IPS-20b (cell line): ENCODE results near the gene OOEP.
"Not testable (repeated sequence)": the region's sequence is repeated elsewhere in the genome, so short reads cannot be mapped to it uniquely, and the experiment has no call there.

ENCODE experiments used
- H3K27ac ChIP-seq: one replicate; pipeline ENCODE4 v1.5.1; 2013; ENCODE audit warnings: low read length
- H3K27me3 ChIP-seq: 2 replicates; pipeline ENCODE4 v1.6.1; 2013; ENCODE audit warnings: mild to moderate bottlenecking, low read length, inconsistent platforms; ENCODE audit not compliant: insufficient read depth
- H3K36me3 ChIP-seq: 2 replicates; pipeline ENCODE4 v1.6.1; 2013; ENCODE audit warnings: low read depth, mild to moderate bottlenecking, inconsistent platforms, low read length, moderate library complexity; ENCODE audit not compliant: insufficient read depth
- H3K4me1 ChIP-seq: 2 replicates; pipeline ENCODE4 v1.6.1; 2013; ENCODE audit warnings: mild to moderate bottlenecking, control low read depth, inconsistent platforms, low read length, moderate library complexity; ENCODE audit not compliant: insufficient read depth
- H3K4me3 ChIP-seq: 2 replicates; pipeline ENCODE4 v1.5.1; 2013; ENCODE audit warnings: mild to moderate bottlenecking, low read length, inconsistent platforms
- H3K9ac ChIP-seq: 2 replicates; pipeline ENCODE4 v1.6.1; 2013; ENCODE audit warnings: low read depth, mild to moderate bottlenecking, inconsistent platforms, low read length, moderate library complexity
- H3K9me3 ChIP-seq: 2 replicates; pipeline ENCODE4 v1.6.1; 2013; ENCODE audit warnings: mild to moderate bottlenecking, low read depth, low read length, inconsistent platforms; ENCODE audit not compliant: insufficient read depth

The OOEP gene

GRCh38 chr6:73369563-73369962, at the start of gene OOEP:
Gene OOEP (minus strand): TSS chr6:73369897. CDS start chr6:73369792, 105 bp downstream.
- Histone ChIP-seq H3K4me1 (peaks cover 5% of the 10 kb centered on the region; the same call in 1 of the 2 replicates), H3K9ac (no peak within 1 kb of the TSS), H3K27me3 (no peaks in the 10 kb centered on the region), H3K4me3 (no peak within 1 kb of the TSS), H3K9me3 (no peaks in the 10 kb centered on the region), H3K27ac (no peak within 1 kb of the TSS), H3K36me3 (no peaks in the 10 kb centered on the region)

GRCh38 chr6:73418081-73418741, 48.5 kb upstream of the OOEP start:
- Histone ChIP-seq H3K36me3 (no peaks in the 10 kb centered on the region), H3K4me1 (no peaks in the 10 kb centered on the region), H3K27ac (no peak overlapping the region), H3K27me3 (no peaks in the 10 kb centered on the region), H3K4me3 (no peak overlapping the region), H3K9me3 (no peaks in the 10 kb centered on the region), H3K9ac (no peak overlapping the region)

DNA sequence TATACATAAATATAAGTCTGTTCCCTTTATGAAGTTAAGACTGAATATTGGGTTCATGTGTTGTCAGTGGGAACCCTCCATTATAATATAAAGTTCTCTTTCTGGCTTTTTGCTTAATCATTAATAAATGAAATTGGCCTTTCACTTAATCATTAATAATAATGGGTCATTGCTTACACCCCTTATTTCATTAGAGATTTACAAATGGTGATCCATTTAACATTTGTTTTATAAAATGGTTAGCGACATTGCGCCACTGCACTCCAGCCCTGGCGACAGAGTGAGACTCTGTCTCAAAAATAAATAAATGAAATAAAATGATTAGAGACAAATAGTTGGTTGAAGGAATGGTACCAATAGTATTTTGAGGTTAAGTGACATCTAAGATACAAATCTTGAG, 43.4 kb upstream of the OOEP start:
- Histone ChIP-seq H3K36me3 (no peaks in the 10 kb centered on the region), H3K4me1 (no peaks in the 10 kb centered on the region), H3K9ac (no peak overlapping the region), H3K4me3 (no peak overlapping the region), H3K9me3 (no peaks in the 10 kb centered on the region), H3K27me3 (no peaks in the 10 kb centered on the region), H3K27ac (no peak overlapping the region)

GRCh38 chr6:73409395-73409794, 39.7 kb upstream of the OOEP start:
- Histone ChIP-seq H3K27me3 (no peaks in the 10 kb centered on the region), H3K4me1 (no peaks in the 10 kb centered on the region), H3K27ac (no peak overlapping the region), H3K4me3 (no peak overlapping the region), H3K9ac (no peak overlapping the region), H3K9me3 (no peaks in the 10 kb centered on the region), H3K36me3 (no peaks in the 10 kb centered on the region)

DNA sequence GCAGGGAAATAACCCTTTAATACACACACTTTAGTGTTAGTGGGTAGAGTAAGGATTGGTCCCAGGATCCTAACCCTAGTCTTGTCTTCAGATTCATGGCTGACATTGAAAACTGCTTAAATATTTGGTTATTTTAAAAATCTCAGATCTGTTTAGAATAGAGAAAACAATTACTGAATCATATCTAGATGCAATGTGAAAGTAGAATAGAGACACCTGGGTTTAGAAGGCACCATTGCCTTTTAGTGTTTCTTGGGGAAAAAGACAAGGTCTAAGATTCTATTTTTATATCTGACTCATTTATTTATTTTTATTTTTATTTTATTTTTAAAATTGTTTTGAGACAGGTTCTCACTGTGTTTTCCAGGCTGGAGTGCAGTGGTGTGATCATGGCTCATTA, 31.0 kb upstream of the OOEP start:
- Histone ChIP-seq H3K9ac (no peak overlapping the region), H3K27ac (no peak overlapping the region), H3K4me1 (no peaks in the 10 kb centered on the region), H3K27me3 (no peaks in the 10 kb centered on the region), H3K4me3 (no peak overlapping the region), H3K36me3 (no peaks in the 10 kb centered on the region), H3K9me3 (no peaks in the 10 kb centered on the region)

DNA sequence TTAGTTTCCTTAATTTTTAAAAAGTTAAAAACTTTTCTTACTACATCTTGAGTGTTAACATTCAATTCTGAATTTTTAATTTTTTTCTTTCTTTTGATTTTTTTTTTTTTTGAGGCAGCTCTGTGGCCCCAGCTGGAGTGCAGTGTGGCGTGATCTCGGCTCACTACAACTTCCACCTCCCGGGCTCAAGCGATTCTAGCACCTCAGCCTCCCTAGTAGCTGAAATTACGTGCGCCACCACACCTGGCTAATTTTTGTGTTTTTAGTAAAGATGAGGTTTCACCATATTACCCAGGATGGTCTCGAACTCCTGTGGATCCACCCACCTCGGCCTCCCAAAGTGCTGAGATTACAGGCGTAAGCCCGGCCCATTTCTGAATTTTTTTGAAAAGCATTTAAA, 26.2 kb upstream of the OOEP start:
- no peaks in the 10 kb centered on the region for H3K27me3 ChIP-seq
- no peak overlapping the region for H3K4me3 ChIP-seq
- H3K9me3 ChIP-seq = no peaks in the 10 kb centered on the region
- H3K27ac ChIP-seq = no peak overlapping the region
- no peaks in the 10 kb centered on the region for H3K36me3 ChIP-seq
- no peaks in the 10 kb centered on the region; the same call in 1 of the 2 replicates for H3K4me1 ChIP-seq
- no peak overlapping the region for H3K9ac ChIP-seq

DNA sequence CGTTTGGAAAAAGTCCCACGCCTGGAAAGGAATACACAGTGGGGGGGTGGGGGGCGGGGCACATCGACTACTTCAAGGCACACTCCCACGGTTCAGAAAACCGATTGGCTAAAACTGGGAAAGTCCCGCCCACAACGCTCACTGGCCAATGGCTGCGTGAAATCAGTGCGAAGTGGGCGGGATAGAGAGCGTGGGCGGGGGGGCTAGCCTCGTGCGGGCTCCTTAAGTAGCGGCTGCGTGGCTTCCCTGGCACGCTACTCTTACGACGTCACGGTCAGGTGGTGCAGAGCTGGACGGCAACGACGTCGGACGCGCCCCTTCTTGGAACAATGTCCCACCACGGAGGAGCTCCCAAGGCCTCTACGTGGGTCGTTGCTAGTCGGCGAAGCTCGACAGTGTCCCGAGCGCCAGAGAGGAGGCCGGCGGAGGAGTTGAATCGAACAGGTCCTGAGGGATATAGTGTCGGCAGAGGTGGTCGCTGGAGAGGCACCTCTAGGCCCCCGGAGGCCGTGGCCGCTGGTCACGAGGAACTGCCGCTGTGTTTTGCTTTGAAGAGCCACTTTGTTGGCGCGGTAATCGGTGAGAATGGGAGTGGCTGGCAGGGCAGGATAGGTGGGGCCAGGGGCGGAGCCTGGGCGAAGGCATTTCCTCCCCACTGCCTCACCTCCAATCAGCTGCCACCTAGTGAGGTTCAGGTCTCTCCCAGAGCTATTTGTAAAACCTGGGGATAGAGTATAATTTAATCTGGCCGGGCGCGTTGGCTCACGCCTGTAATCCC, 25.1 kb upstream of the OOEP start, which contains the start of gene DDX43:
Gene DDX43 (plus strand): TSS at position 252 of the 778 bp plus-strand sequence. CDS start 78 bp downstream, at position 330.
- Histone ChIP-seq H3K27me3 (no peaks in the 10 kb centered on the region; the same call in 1 of the 2 replicates), H3K9ac (no peak within 1 kb of the TSS), H3K27ac (no peak within 1 kb of the TSS), H3K9me3 (no peaks in the 10 kb centered on the region), H3K4me3 (no peak within 1 kb of the TSS), H3K36me3 (no peaks in the 10 kb centered on the region), H3K4me1 (no peaks in the 10 kb centered on the region; the same call in 1 of the 2 replicates)

DNA sequence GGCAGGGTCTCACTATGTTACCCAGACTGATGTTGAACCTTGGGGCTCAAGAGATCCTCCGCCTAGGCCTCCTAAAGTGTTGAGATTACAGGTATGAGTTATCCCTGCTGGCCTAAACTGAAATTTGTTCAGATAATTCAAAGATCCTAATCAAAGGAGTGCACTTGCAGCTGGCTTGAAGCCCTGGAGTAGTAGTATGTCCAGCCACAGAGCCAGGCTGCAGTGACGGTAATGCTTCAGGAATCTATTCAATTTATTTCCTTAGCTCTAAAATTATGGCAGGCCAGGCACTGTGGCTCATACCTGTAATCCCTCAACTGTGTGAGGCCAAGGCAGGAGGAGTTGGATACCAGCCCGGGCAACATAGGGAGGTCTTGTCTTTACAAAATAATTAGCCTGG, 23.6 kb upstream of the OOEP start:
- Histone ChIP-seq H3K9ac (no peak overlapping the region), H3K36me3 (no peaks in the 10 kb centered on the region), H3K27ac (no peak overlapping the region), H3K9me3 (no peaks in the 10 kb centered on the region), H3K4me1 (peaks cover 4% of the 10 kb centered on the region), H3K27me3 (no peaks in the 10 kb centered on the region; the same call in 1 of the 2 replicates), H3K4me3 (no peak overlapping the region)

DNA sequence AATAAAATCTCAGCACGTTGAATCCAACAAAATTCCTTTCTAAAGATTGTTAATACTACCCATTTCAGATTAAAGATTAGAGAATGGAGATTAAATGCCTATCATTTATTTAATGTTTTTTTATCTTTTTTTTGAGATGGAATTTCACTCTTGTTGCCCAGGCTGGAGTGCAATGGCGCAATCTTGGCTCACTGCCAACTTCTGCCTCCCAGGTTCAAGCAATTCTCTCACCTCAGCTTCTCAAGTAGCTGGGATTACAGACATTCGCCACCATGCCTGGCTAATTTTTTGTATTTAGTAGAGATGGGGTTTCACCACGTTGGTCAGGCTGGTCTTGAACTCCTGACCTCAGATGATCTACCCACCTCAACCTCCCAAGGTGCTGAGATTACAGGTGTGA, 22.5 kb upstream of the OOEP start:
- not testable (repeated sequence) for H3K4me3 ChIP-seq, H3K9me3 ChIP-seq, H3K27me3 ChIP-seq, H3K27ac ChIP-seq, H3K36me3 ChIP-seq, H3K4me1 ChIP-seq, H3K9ac ChIP-seq

GRCh38 chr6:73391675-73392074, 22.0 kb upstream of the OOEP start:
- H3K27ac ChIP-seq = no peak overlapping the region
- no peaks in the 10 kb centered on the region for H3K36me3 ChIP-seq
- H3K9me3 ChIP-seq = no peaks in the 10 kb centered on the region
- no peaks in the 10 kb centered on the region; the same call in 1 of the 2 replicates for H3K27me3 ChIP-seq
- H3K9ac ChIP-seq = no peak overlapping the region
- H3K4me3 ChIP-seq = no peak overlapping the region
- peaks cover 4% of the 10 kb centered on the region for H3K4me1 ChIP-seq

DNA sequence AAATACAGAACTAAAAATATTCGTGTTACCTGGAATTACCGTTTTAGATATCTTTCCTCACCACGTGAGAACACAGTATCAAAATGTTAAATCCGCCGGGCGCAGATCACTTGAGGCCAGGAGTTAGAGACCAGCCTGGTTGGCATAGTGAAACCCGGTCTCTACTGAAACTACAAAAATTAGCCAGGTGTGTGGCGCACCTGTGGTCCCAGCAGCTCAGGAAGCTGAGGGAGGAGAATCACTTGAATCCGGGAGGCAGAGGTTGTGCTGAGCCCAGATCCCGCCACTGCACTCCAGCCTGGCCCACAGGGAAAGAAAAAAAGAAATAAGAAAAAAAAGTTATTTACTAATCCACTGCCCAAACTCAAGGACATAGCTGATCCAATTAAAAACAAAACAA, 20.2 kb upstream of the OOEP start:
- no peaks in the 10 kb centered on the region for H3K9me3 ChIP-seq
- no peak overlapping the region for H3K9ac ChIP-seq
- H3K4me1 ChIP-seq = peaks cover 4% of the 10 kb centered on the region
- no peaks in the 10 kb centered on the region; the same call in 1 of the 2 replicates for H3K27me3 ChIP-seq
- no peak overlapping the region for H3K4me3 ChIP-seq
- no peaks in the 10 kb centered on the region for H3K36me3 ChIP-seq
- H3K27ac ChIP-seq = no peak overlapping the region
